Measurements from ENCODE around the gene SHH. TPM values are rescaled to one million over a fixed set of nuclear protein-coding genes. Genes with fewer than 3 reads are reported as not detected.

The SHH gene
- total RNA-seq, 1 experiment from 2014 or later = 0.11 TPM

DNA sequence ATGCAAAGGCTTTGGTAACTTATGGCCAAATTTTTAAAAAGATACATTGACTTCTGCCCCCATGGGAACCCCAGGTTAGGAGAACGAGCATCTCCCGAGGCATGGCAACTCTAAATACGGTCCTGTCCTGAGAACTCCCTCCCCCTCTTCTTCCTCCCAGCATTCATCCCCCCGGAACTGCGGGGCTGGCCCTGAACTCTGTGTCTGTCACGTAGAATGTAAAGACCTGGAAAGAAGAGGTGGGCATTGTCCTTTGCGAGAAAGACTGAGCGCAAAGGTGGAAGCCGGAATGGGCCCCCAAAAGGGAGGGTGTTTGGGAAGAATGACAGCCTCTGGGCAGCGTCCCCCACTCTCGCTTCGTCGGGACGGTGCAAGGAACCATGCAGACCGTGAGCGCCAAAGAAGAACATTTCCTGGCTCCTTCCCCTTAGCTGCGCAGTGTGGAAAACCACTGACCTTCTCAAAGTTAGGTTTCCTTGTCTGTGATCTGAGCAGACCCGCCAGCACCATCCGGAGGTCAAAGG lies 21.0 kb downstream of the SHH start:
- Histone ChIP-seq H3K9ac (ENCODE audit: low read length) (no peak overlapping the region), H3F3A (ENCODE audit: low read length, unreplicated experiment) (no peaks in the 10 kb centered on the region), H3K27ac (ENCODE audit: low read length) (no peak overlapping the region), H3K9me3 (ENCODE audit: low read length) (no peaks in the 10 kb centered on the region), H2AFZ (ENCODE audit: low read length) (no peak overlapping the region), H3K4me1 (ENCODE audit: insufficient read depth, low read length) (no peaks in the 10 kb centered on the region), H3K79me2 (ENCODE audit: low read length) (no peaks in the 10 kb centered on the region), H3K9me2 (replicated peaks; ENCODE audit: low read length) (no peaks in the 10 kb centered on the region), H4K20me1 (ENCODE audit: low read length) (no peaks in the 10 kb centered on the region), H3K36me3 (ENCODE audit: low read depth, low read length) (no peaks in the 10 kb centered on the region), H3K4me2 (ENCODE audit: low read length) (no peak overlapping the region), H3K4me3 (ENCODE audit: low read length) (no peak overlapping the region), H3K27me3 (ENCODE audit: low read length) (no peaks in the 10 kb centered on the region)
- CTCF ChIA-PET = no interaction called here
- TF ChIP-seq EZH2 (IDR thresholded peaks at IDR 0.05; ENCODE audit: low read length, unreplicated experiment) = no peak
- TF ChIP-seq, protein P1, sequence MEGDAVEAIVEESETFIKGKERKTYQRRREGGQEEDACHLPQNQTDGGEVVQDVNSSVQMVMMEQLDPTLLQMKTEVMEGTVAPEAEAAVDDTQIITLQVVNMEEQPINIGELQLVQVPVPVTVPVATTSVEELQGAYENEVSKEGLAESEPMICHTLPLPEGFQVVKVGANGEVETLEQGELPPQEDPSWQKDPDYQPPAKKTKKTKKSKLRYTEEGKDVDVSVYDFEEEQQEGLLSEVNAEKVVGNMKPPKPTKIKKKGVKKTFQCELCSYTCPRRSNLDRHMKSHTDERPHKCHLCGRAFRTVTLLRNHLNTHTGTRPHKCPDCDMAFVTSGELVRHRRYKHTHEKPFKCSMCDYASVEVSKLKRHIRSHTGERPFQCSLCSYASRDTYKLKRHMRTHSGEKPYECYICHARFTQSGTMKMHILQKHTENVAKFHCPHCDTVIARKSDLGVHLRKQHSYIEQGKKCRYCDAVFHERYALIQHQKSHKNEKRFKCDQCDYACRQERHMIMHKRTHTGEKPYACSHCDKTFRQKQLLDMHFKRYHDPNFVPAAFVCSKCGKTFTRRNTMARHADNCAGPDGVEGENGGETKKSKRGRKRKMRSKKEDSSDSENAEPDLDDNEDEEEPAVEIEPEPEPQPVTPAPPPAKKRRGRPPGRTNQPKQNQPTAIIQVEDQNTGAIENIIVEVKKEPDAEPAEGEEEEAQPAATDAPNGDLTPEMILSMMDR (conservative IDR thresholded peaks at IDR 0.05; ENCODE audit: low read depth, low read length) = no peak
- BruUV-seq (replicated peaks) = no TSS peak
- intact Hi-C loops (cut with micrococcal nuclease) = no loop called here
- DNase-seq (no peak), ATAC-seq (no peak)
- POLR2A ChIA-PET (ENCODE audit: unreplicated experiment) = no interaction called here

DNA sequence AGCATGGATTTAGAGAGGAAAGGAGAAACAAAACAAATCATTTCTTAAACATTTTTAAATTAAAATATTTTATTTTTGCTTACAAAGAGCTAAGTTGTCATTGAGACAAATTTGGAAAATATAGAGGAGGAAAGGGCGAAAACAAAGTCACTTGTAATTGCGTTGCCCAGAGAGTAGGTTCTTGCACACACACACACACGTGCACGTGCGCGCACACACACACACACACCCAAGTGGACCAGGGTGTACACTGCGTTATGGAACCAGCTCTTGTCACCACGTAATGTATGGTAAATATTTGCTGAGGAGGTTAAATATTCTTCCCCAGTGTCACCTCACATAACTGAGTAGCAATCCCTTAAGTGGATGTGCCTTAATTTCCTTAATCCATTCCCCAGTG lies 21.6 kb downstream of the SHH start:
- H3K27ac ChIP-seq (ENCODE audit: low read length) = no peak overlapping the region
- POLR2A ChIA-PET (ENCODE audit: unreplicated experiment) = no interaction called here
- BruUV-seq (replicated peaks) = no TSS peak

DNA sequence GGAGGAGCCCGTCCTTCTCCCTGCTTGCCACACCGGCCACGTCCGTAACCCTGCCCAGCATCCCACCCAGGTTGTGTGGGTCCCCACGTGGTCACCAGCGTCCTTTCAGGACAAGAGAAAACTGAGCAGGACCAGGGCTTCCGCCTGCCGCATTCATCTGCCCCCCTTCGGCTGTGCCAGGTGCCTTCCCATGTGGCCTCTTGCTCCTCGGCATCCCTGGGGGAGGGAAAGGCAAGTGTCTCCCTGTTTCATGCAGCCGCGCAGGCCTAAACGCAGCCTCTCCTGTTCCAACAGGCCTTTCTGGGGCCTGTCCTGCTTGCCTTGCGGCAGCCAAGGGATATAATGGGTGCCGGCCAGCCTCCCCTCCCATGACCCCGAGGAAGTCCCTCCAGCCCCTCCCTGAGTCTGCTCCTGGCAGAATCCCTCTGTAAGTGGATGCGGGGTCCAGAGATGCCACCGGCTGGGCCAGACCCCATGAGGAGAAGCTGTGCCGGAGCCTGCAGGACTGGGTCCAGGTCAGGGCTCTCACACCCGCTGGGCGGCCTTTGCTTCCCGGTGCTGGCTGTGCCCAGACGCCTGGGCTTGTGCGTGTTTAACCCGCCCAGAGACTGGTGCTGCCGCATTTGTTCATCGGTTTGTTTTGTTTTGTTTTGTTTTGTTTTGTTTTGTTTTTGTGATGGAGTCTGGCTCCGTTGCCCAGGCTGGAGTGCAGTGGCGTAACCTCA lies 23.1 kb downstream of the SHH start:
- intact Hi-C loops (cut with micrococcal nuclease) = no loop called here
- BruUV-seq (replicated peaks) = no TSS peak
- H3K36me3 ChIP-seq (ENCODE audit: low read depth, low read length) = no peaks in the 10 kb centered on the region
- no peaks in the 10 kb centered on the region for H3K9me3 ChIP-seq (ENCODE audit: low read length)
- H3K9me2 ChIP-seq (replicated peaks; ENCODE audit: low read length) = no peaks in the 10 kb centered on the region
- ChIA-PET CTCF (no interaction called here), POLR2A (ENCODE audit: unreplicated experiment) (no interaction called here)
- H3K79me2 ChIP-seq (ENCODE audit: low read length) = no peaks in the 10 kb centered on the region
- TF ChIP-seq, protein P1 (conservative IDR thresholded peaks at IDR 0.05; ENCODE audit: low read depth, low read length) = no peak
- TF ChIP-seq EZH2 (IDR thresholded peaks at IDR 0.05; ENCODE audit: low read length, unreplicated experiment) (no peak), EZH2phosphoT487 (IDR thresholded peaks at IDR 0.05; ENCODE audit: borderline replicate concordance, low read length) (no peak)
- no peak overlapping the region for H3K4me3 ChIP-seq (ENCODE audit: low read length)
- DNase-seq = no peak
- H3K9ac ChIP-seq (ENCODE audit: low read length) = no peak overlapping the region
- no peak overlapping the region for H3K27ac ChIP-seq (ENCODE audit: low read length)
- no peak overlapping the region for H3K4me2 ChIP-seq (ENCODE audit: low read length)
- no peaks in the 10 kb centered on the region for H3K27me3 ChIP-seq (ENCODE audit: low read length)
- no peaks in the 10 kb centered on the region for H3K4me1 ChIP-seq (ENCODE audit: insufficient read depth, low read length)
- no peak overlapping the region for H2AFZ ChIP-seq (ENCODE audit: low read length)
- ATAC-seq = no peak
- no peaks in the 10 kb centered on the region for H4K20me1 ChIP-seq (ENCODE audit: low read length)
- H3F3A ChIP-seq (ENCODE audit: low read length, unreplicated experiment) = no peaks in the 10 kb centered on the region

More for the DNA sequence above, 21.6 kb downstream of the SHH start:
- Histone ChIP-seq H4K20me1 (ENCODE audit: low read length) (no peaks in the 10 kb centered on the region), H3F3A (ENCODE audit: low read length, unreplicated experiment) (no peaks in the 10 kb centered on the region), H3K4me3 (ENCODE audit: low read length) (no peak overlapping the region), H3K4me1 (ENCODE audit: insufficient read depth, low read length) (no peaks in the 10 kb centered on the region), H3K9me2 (replicated peaks; ENCODE audit: low read length) (no peaks in the 10 kb centered on the region), H3K79me2 (ENCODE audit: low read length) (no peaks in the 10 kb centered on the region), H3K36me3 (ENCODE audit: low read depth, low read length) (no peaks in the 10 kb centered on the region), H3K4me2 (ENCODE audit: low read length) (no peak overlapping the region), H3K9me3 (ENCODE audit: low read length) (no peaks in the 10 kb centered on the region), H3K9ac (ENCODE audit: low read length) (no peak overlapping the region), H2AFZ (ENCODE audit: low read length) (no peak overlapping the region), H3K27me3 (ENCODE audit: low read length) (no peaks in the 10 kb centered on the region)
- TF ChIP-seq EZH2 (IDR thresholded peaks at IDR 0.05; ENCODE audit: low read length, unreplicated experiment) (no peak), EZH2phosphoT487 (IDR thresholded peaks at IDR 0.05; ENCODE audit: borderline replicate concordance, low read length) (no peak)
- TF ChIP-seq, protein P1 (conservative IDR thresholded peaks at IDR 0.05; ENCODE audit: low read depth, low read length) = no peak
- intact Hi-C loops (cut with micrococcal nuclease) = no loop called here
- CTCF ChIA-PET = no interaction called here
- DNase-seq = no peak
- no peak for ATAC-seq
